Medulla oblongata (tissue), 1 donor: ENCODE data around the gene FFAR2.

Experiments
- DNase-seq: peaks from one replicate; pipeline ENCODE4 v3.0.0-alpha.2; 2015; ENCODE audit errors: extremely low spot score

FFAR2 gene

GRCh38 chr19:35486268-35486708 is 38.2 kb downstream of the FFAR2 start:
- DNase-seq: no peak

GRCh38 chr19:35487656-35488182 is 39.7 kb downstream of the FFAR2 start:
- DNase-seq: no peak

GRCh38 chr19:35488677-35489076 is 40.6 kb downstream of the FFAR2 start:
- no peak for DNase-seq

GRCh38 chr19:35490364-35490763 is 42.3 kb downstream of the FFAR2 start, which contains the start of gene KRTDAP:
Gene KRTDAP, minus strand, starts transcription at chr19:35490464. Its CDS starts 22 bp downstream, at chr19:35490442.
- DNase-seq: no peak

GRCh38 chr19:35491836-35492360 is 43.8 kb downstream of the FFAR2 start:
- DNase-seq: no peak

- DNase-seq: no peak
These were observed 45.9 kb downstream of the FFAR2 start for GRCh38 chr19:35493971-35494370.

GRCh38 chr19:35495107-35496064 is 47.3 kb downstream of the FFAR2 start:
- DNase-seq: peak; percentile 67

GRCh38 chr19:35497406-35497805 is 49.3 kb downstream of the FFAR2 start:
- DNase-seq: no peak

GRCh38 chr19:35498220-35498619 is 50.2 kb downstream of the FFAR2 start:
- DNase-seq: no peak

- no peak for DNase-seq
These were observed 51.0 kb downstream of the FFAR2 start for GRCh38 chr19:35498984-35499527.

GRCh38 chr19:35500611-35501010 is 52.6 kb downstream of the FFAR2 start:
- DNase-seq: no peak
